Measurements from ENCODE around the gene CD207.
"Not testable (repeated sequence)": the region's sequence is repeated elsewhere in the genome, so short reads cannot be mapped to it uniquely, and the experiment has no call there.

The CD207 gene

GRCh38 chr2:70835643-70836042, at the start of gene CD207:
CD207 (minus strand) TSS chr2:70835816; CDS start chr2:70835776, 40 bp downstream.
- no peak for DNase-seq

- DNase-seq, result not testable (repeated sequence)
Measured at GRCh38 chr2:70878543-70878942, 42.9 kb upstream of the CD207 start.

- not testable (repeated sequence) for DNase-seq
Measured at GRCh38 chr2:70876138-70876537, 40.5 kb upstream of the CD207 start.

- no peak for DNase-seq
Measured at GRCh38 chr2:70873541-70873940, 37.9 kb upstream of the CD207 start.

GRCh38 chr2:70871398-70872211, 36.0 kb upstream of the CD207 start:
- DNase-seq, result peak; percentile 74 to 79

GRCh38 chr2:70870790-70871189, 35.2 kb upstream of the CD207 start:
- no peak for DNase-seq

GRCh38 chr2:70868970-70869369, 33.4 kb upstream of the CD207 start:
- no peak for DNase-seq

GRCh38 chr2:70861777-70862625, 26.4 kb upstream of the CD207 start:
- peak; percentile 66 to 71 for DNase-seq

GRCh38 chr2:70855667-70856066, 20.1 kb upstream of the CD207 start:
- DNase-seq, result no peak

GRCh38 chr2:70854411-70854810, 18.8 kb upstream of the CD207 start:
- DNase-seq, result no peak

- DNase-seq, result no peak
Measured at GRCh38 chr2:70852824-70853223, 17.2 kb upstream of the CD207 start.

GRCh38 chr2:70851704-70852103, 16.1 kb upstream of the CD207 start:
- peak; percentile 40 to 49 for DNase-seq

- no peak for DNase-seq
Measured at GRCh38 chr2:70850925-70851324, 15.3 kb upstream of the CD207 start.

GRCh38 chr2:70842401-70842800, 6.8 kb upstream of the CD207 start:
- no peak for DNase-seq

- DNase-seq, result no peak
Measured at GRCh38 chr2:70837980-70838925, 2.6 kb upstream of the CD207 start.

GRCh38 chr2:70834881-70835280, 735 bp downstream of the CD207 start:
- no peak for DNase-seq

- DNase-seq, result no peak
Measured at GRCh38 chr2:70834106-70834505, 1.5 kb downstream of the CD207 start.

GRCh38 chr2:70833246-70833645, 2.4 kb downstream of the CD207 start:
- DNase-seq, result no peak

GRCh38 chr2:70832386-70832785, 3.2 kb downstream of the CD207 start:
- DNase-seq, result no peak

- DNase-seq, result no peak
Measured at GRCh38 chr2:70831861-70832260, 3.8 kb downstream of the CD207 start.

GRCh38 chr2:70830366-70830765, 5.2 kb downstream of the CD207 start:
- no peak for DNase-seq

- DNase-seq, result no peak
Measured at GRCh38 chr2:70829916-70830315, 5.7 kb downstream of the CD207 start.

All from CD4-positive, alpha-beta T cell treated with Interferon alpha-2 for 1 hour (primary cell).